HCT116 (cell line): ENCODE measurements around the gene ZNF618.

Source experiments
- CEBPB ChIP-seq: IDR thresholded peaks from 2 replicates; pipeline ENCODE4 v1.6.1; 2012; ENCODE audit warnings: low read depth
- CTCF ChIP-seq, 3 experiments: fragments of 200-600 bp in 1 of 3; sonication (generic) in 1 of 3; IDR thresholded peaks in 2 of 3; conservative IDR thresholded peaks in 1 of 3; 2 replicates each; pipeline ENCODE4 v1.5.1; 2012 to 2017; ENCODE audit warnings: low read depth in 2 of 3, low read length in 2 of 3, antibody characterized with exemption in 1 of 3, borderline replicate concordance in 1 of 3, control low read depth in 1 of 3, mild to moderate bottlenecking in 1 of 3, mixed read lengths in 1 of 3, mixed run types in 1 of 3, moderate library complexity in 1 of 3; ENCODE audit not compliant: insufficient read depth in 1 of 3
- EZH2phosphoT487 ChIP-seq: fragments of 200-600 bp; IDR thresholded peaks from 2 replicates; pipeline ENCODE4 v1.6.1; 2018; ENCODE audit warnings: antibody characterized with exemption, borderline replicate concordance
- FOSL1 ChIP-seq: IDR thresholded peaks from 2 replicates; pipeline ENCODE4 v1.6.1; 2012; ENCODE audit warnings: low read depth
- JUND ChIP-seq: IDR thresholded peaks from 2 replicates; pipeline ENCODE4 v1.6.1; 2012
- MAX ChIP-seq: IDR thresholded peaks from 2 replicates; pipeline ENCODE4 v1.6.1; 2012
- POLR2A ChIP-seq: IDR thresholded peaks from 2 replicates; pipeline ENCODE4 v1.7.0; 2011; ENCODE audit warnings: borderline replicate concordance; ENCODE audit not compliant: insufficient read depth, insufficient read length; ENCODE audit errors: extremely low read depth
- POLR2AphosphoS5 ChIP-seq: IDR thresholded peaks from 2 replicates; pipeline ENCODE4 v1.6.1; 2011; ENCODE audit warnings: mild to moderate bottlenecking, low read depth, low read length, moderate library complexity
- SIN3A ChIP-seq: IDR thresholded peaks from 2 replicates; pipeline ENCODE4 v1.6.1; 2012; ENCODE audit warnings: low read depth
- SP1 ChIP-seq: IDR thresholded peaks from 2 replicates; pipeline ENCODE4 v1.6.1; 2012; ENCODE audit warnings: low read depth
- YY1 ChIP-seq: IDR thresholded peaks from 2 replicates; pipeline ENCODE4 v1.6.1; 2011; ENCODE audit warnings: low read length, low read depth, moderate library complexity, mild to moderate bottlenecking; ENCODE audit not compliant: insufficient replicate concordance; ENCODE audit errors: extremely low read depth
- ZNF274 ChIP-seq: fragments of 200-500 bp; sonication (Bioruptor generic); IDR thresholded peaks from 2 replicates; pipeline ENCODE4 v1.6.1; 2014; ENCODE audit warnings: mild to moderate bottlenecking, low read depth, low read length, inconsistent platforms

- TF ChIP-seq CTCF (IDR thresholded peaks at IDR 0.05 in 2 of 3, conservative IDR thresholded peaks at IDR 0.05 in 1 of 3; ENCODE audit: borderline replicate concordance in 1 of 3, insufficient read depth in 1 of 3, low read depth in 2 of 3, low read length in 2 of 3) (no peak), POLR2A (no peak), MAX (no peak), SIN3A (no peak), CEBPB (no peak), JUND (no peak), POLR2AphosphoS5 (no peak), FOSL1 (no peak), EZH2phosphoT487 (no peak), SP1 (no peak), YY1 (no peak), ZNF274 (no peak)
Measured at GRCh38 chr9:114038724-114039313, 162.7 kb downstream of the ZNF618 start.
